GM18498 (cell line): ENCODE data around the gene MREG.
"Not testable (repeated sequence)": the region's sequence is repeated elsewhere in the genome, so short reads cannot be mapped to it uniquely, and the experiment has no call there.

Experiments used
- ATAC-seq: cut with Tn5 transposase; IDR thresholded peaks from one replicate; pipeline ENCODE4 v1.9.1; 2021; ENCODE audit warnings: mild to moderate bottlenecking, moderate library complexity; ENCODE audit not compliant: unreplicated experiment

Gene MREG

GRCh38 chr2:216021768-216022565 lies 8.6 kb upstream of the MREG start:
- no peak for ATAC-seq

- no peak for ATAC-seq
These were observed 5.4 kb upstream of the MREG start for GRCh38 chr2:216018709-216019108.

GRCh38 chr2:216017365-216017764 lies 4.0 kb upstream of the MREG start:
- no peak for ATAC-seq

GRCh38 chr2:216016581-216016980 lies 3.2 kb upstream of the MREG start:
- no peak for ATAC-seq

- peak; percentile 87 for ATAC-seq
These were observed 2.5 kb upstream of the MREG start for GRCh38 chr2:216015722-216016464.

GRCh38 chr2:216014986-216015385 lies 1.6 kb upstream of the MREG start:
- no peak for ATAC-seq

- ATAC-seq = no peak
These were observed 655 bp upstream of the MREG start for GRCh38 chr2:216014006-216014405.

GRCh38 chr2:216012830-216013079 lies 596 bp downstream of the MREG start:
- no peak for ATAC-seq

- no peak for ATAC-seq
These were observed 1.1 kb downstream of the MREG start for GRCh38 chr2:216012133-216012829.

- not testable (repeated sequence) for ATAC-seq
These were observed 4.1 kb downstream of the MREG start for GRCh38 chr2:216009215-216009614.

- no peak for ATAC-seq
These were observed 5.0 kb downstream of the MREG start for GRCh38 chr2:216008387-216008786.

- peak; percentile 54 for ATAC-seq
These were observed 7.1 kb downstream of the MREG start for GRCh38 chr2:216006164-216006663.

GRCh38 chr2:216004697-216005283 lies 8.6 kb downstream of the MREG start:
- peak; percentile 30 for ATAC-seq

- no peak for ATAC-seq
These were observed 9.3 kb downstream of the MREG start for GRCh38 chr2:216003876-216004696.

GRCh38 chr2:216002693-216003092 lies 10.7 kb downstream of the MREG start:
- no peak for ATAC-seq

GRCh38 chr2:216002101-216002678 lies 11.2 kb downstream of the MREG start:
- no peak for ATAC-seq

GRCh38 chr2:216001216-216002100 lies 11.9 kb downstream of the MREG start:
- no peak for ATAC-seq

GRCh38 chr2:215998636-215999035 lies 14.7 kb downstream of the MREG start:
- no peak for ATAC-seq

GRCh38 chr2:215997219-215997618 lies 16.1 kb downstream of the MREG start:
- ATAC-seq = no peak
